PFSK-1 (cell line): Measurements from ENCODE around the gene CLASP1.

Experiments used
- FOXP2 ChIP-seq: optimal IDR thresholded peaks from 2 replicates; pipeline ENCODE3; 2011; ENCODE audit warnings: borderline replicate concordance, control low read depth, inconsistent platforms; ENCODE audit not compliant: insufficient read depth; ENCODE audit errors: extremely low read length, extremely low read depth
- POLR2AphosphoS5 ChIP-seq: IDR thresholded peaks from 2 replicates; pipeline ENCODE4 v1.6.1; 2012; ENCODE audit warnings: low read depth, mild to moderate bottlenecking, control low read depth, low read length, moderate library complexity
- REST ChIP-seq, 2 experiments: IDR thresholded peaks; 2 replicates each; pipeline versions ENCODE4 v1.6.1 to v1.8.0; 2011 to 2012; ENCODE audit warnings: low read depth in 2 of 2, low read length in 2 of 2, control low read depth in 1 of 2, inconsistent platforms in 1 of 2, mild to moderate bottlenecking in 1 of 2, moderate library complexity in 1 of 2; ENCODE audit not compliant: insufficient read depth in 1 of 2
- SIN3A ChIP-seq: IDR thresholded peaks from 2 replicates; pipeline ENCODE4 v1.6.1; 2012; ENCODE audit warnings: mild to moderate bottlenecking, low read length, moderate library complexity, borderline replicate concordance; ENCODE audit not compliant: insufficient read depth
- TAF1 ChIP-seq: IDR thresholded peaks from 2 replicates; pipeline ENCODE4 v1.6.1; 2012; ENCODE audit warnings: low read length, control low read depth, borderline replicate concordance; ENCODE audit not compliant: insufficient read depth

CLASP1 gene

GRCh38 chr2:121334581-121335293 is 314.5 kb downstream of the CLASP1 start:
- TF ChIP-seq SIN3A (no peak), REST (IDR thresholded peaks at IDR 0.05; ENCODE audit: insufficient read depth in 1 of 2, low read depth in 2 of 2, low read length in 2 of 2) (no peak), FOXP2 (no peak), TAF1 (no peak), POLR2AphosphoS5 (no peak)

GRCh38 chr2:121333834-121334558 is 315.3 kb downstream of the CLASP1 start:
- TF ChIP-seq SIN3A = no peak
- no peak for TF ChIP-seq FOXP2
- no peak for TF ChIP-seq TAF1
- TF ChIP-seq REST (IDR thresholded peaks at IDR 0.05; ENCODE audit: insufficient read depth in 1 of 2, low read depth in 2 of 2, low read length in 2 of 2) = no peak
- no peak for TF ChIP-seq POLR2AphosphoS5

- TF ChIP-seq REST (IDR thresholded peaks at IDR 0.05; ENCODE audit: insufficient read depth in 1 of 2, low read depth in 2 of 2, low read length in 2 of 2) = no peak
Measured at GRCh38 chr2:121333231-121333630, 316.0 kb downstream of the CLASP1 start.

- TF ChIP-seq REST (IDR thresholded peaks at IDR 0.05; ENCODE audit: insufficient read depth in 1 of 2, low read depth in 2 of 2, low read length in 2 of 2) (no peak), POLR2AphosphoS5 (no peak), SIN3A (no peak), FOXP2 (no peak), TAF1 (no peak)
Measured at GRCh38 chr2:121330921-121331320, 318.3 kb downstream of the CLASP1 start.

GRCh38 chr2:121329786-121330185 is 319.5 kb downstream of the CLASP1 start:
- TF ChIP-seq POLR2AphosphoS5 = no peak
- no peak for TF ChIP-seq FOXP2
- TF ChIP-seq REST (IDR thresholded peaks at IDR 0.05; ENCODE audit: insufficient read depth in 1 of 2, low read depth in 2 of 2, low read length in 2 of 2) = no peak
- no peak for TF ChIP-seq SIN3A
- no peak for TF ChIP-seq TAF1
